HL-60/S4 treated with phorbol 12-myristate 13-acetate at 8.2 ng/mL for 4 days and 3 days (cell line): Measurements from ENCODE around the gene FGF14.

Experiments used
- in situ Hi-C: fragments of 300-500 bp; cut with MboI; formaldehyde crosslinking; loops from 2 replicates; pipeline ENCODE4 v1.15.0; 2022; ENCODE audit warnings: low sequenced_read_pairs

Gene FGF14

DNA sequence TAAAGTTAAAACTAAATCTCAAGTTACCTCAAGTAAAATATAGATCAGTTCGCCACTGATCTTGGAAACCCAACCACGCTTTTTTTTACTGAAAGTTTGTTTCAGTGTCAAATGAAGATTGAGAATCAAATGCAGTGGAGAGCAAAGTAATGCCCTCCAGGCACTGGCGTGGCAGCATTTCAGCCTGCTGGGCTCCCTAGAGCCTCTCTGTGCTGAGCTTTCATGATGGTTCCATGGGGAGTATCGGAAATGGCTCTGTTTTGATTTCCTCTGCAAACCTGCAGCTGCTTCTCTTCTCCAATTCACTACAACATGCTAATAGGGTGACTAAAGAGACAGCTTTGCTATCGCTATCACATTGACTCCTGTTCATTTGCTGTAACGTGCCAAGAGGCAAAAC lies 141.6 kb downstream of the FGF14 start:
- in situ Hi-C loops: no loop called here

DNA sequence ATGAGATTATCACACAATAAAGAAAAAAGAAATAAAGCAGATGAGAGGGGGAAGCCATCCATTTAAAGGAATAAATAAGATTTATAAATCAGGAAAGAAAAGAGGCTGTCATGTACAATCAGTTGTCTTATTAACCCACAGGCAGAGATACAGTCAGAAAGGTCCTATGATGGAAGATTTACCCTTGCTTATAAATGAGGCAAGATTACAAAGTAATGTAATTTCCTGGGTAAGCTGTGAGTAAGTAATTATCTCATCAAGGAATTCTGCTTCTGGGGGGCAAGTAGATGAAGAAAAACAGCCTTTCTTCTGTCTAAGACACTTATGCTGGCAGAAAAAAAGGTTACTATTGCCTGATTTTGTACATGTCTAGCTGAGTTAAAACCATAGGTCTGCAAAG lies 146.4 kb downstream of the FGF14 start:
- in situ Hi-C loops: no loop called here

DNA sequence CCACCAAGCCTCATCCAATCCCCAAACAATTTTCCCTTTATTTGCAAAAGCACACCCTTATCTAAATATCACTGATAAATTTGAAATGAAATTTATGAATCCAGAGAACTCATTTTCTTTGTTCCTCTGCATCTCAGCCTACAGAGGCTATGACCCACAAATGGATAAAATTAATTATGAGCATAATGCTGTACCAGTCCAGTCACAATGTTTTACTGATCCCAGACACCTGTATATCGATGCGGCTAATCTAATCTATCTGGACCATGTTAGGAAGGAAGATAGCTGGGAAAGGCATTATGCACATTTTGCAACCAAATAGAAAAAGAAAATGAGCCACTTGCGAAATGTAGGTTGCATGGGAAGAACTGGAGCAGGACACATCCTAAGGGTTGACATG lies 150.0 kb downstream of the FGF14 start:
- in situ Hi-C loops: no loop called here

DNA sequence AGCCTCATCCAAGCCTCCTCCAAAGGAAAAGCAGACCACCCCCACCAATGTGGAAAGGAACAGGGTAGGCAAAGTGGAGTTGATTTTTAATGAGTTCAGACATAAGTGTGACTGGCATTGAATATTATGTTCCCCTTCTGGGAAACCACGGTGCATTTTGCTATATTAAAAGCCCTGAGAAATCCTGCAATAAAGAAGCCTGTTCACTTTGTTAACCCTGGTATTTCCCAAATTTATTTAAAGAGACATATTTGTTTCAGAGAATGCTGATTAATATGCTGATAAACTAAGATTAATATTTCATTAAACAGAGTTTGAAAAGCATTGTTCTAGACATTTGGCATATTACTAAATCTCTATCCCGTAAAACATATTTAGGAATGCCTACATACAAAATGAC lies 151.4 kb downstream of the FGF14 start:
- in situ Hi-C loops: no loop called here

DNA sequence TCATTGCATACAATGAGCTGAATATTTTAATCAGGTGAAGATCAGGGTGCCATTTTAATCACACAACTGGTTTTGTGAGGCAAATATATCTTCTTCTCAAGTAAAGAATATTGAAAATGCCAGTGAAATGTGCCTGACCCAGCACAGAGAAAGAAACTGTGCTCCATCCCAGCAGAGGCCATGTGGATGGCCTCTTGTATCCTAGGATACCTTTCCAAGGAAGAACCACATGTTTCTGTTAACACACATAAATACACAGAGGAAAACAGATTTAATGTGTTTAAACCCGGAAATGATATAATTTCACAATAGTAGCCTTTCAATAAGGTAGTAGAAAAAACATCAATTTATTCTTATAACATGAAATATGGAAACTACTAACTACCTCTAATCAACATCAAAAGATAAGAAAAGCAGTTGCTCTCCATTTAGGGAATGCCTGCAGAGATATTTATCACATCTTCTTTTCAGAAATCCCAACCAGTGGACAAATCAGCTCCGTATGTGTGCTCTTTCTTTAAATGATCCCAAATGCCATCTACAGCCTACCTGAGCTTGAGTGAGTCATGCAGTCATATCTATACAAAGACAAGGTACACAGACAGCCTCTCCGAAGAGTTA lies 157.1 kb downstream of the FGF14 start:
- in situ Hi-C loops: no loop called here

DNA sequence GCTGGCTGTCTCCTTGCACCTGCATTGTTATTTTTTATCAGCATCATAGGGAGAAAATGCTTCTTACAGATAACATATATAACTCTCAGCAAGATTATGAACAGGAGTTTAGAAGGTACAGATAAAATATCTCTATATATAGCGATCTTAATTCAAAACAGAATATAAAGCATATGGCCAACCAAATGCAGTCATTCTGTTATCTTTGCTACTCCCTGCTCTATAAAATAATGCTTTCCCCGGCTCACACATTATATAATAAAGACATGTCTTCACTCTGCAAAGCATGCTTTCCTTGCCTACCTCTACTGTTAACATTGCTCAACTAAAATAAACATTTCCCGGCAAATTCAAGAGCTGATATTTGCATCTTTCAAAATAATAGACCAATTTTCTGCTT lies 161.7 kb downstream of the FGF14 start:
- in situ Hi-C loops: no loop called here

DNA sequence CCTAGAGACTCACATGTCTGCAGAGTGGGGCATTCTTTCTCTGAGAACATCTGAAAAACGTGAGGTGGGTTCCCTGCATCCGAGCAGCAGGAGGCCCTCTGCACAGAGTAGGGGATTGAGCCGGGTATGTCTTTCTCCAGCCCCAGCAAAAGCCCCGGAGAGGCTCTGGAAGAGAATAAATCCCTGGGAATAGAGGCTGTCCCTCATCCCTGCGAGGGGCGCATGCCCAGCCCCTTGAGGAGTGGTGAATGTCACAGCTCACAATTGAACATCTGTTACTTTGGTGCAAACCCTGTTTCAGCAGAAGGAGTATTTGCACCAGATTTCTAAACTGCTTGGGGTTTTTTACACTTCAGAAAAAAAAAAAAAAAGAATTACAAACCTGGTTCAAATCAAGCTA lies 164.6 kb downstream of the FGF14 start:
- in situ Hi-C loops: no loop called here

DNA sequence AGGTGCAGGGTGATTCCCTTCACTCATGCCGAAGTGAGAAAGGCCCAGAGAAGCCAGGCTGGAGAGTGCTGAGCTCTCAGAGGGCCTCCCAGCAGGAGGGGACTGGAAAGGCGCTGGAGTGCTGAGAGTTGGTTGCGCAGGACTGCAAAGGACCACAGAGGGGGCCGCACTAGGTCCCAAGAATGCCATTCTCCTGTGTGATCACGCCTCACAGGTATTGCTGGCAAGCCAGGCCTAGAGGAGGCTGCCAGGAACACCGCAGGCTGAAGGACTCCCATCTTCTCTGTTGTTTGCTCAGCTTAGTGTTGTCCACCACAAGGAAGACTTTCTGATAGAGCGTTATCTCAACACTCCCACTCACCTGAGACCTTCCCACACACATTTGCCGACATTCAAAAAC lies 165.0 kb downstream of the FGF14 start:
- in situ Hi-C loops: no loop called here

DNA sequence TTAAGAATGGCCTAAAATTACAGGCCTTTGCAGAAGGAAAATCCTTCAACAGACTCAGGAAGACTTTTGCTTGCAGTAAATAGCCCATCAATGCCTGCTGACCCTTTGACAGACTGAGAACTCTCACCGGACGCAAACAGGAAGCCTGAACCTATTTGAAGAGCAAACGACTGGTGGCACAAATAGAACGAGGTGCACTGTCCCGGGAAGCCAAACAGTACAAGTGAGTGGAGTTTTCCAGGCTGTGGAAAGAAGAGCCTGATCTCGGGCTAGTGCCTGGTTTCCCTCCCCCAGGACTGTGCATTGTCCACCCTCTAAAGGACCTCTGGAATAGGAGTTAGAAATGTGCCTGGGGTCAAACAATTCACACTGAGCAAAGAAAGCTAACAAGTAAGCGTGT lies 165.5 kb downstream of the FGF14 start:
- in situ Hi-C loops: no loop called here

DNA sequence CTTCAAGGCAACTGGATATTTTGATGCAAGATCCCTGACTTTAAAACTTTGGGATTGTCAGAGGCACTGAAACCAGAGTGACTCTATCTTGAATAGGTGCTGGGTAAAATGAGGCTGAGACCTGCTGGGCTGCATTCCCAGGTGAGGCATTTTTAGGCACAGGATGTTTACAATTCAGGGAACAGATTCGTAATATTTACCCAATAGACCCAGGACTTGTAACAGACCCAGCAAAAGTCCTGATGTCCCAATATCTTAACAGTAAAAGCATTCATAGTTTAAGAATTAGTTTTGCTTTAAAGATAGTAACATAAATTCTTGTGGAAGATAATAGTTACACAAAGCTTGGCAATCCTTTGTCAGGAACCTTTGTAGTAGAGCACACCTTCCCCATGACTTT lies 166.2 kb downstream of the FGF14 start:
- in situ Hi-C loops: no loop called here

DNA sequence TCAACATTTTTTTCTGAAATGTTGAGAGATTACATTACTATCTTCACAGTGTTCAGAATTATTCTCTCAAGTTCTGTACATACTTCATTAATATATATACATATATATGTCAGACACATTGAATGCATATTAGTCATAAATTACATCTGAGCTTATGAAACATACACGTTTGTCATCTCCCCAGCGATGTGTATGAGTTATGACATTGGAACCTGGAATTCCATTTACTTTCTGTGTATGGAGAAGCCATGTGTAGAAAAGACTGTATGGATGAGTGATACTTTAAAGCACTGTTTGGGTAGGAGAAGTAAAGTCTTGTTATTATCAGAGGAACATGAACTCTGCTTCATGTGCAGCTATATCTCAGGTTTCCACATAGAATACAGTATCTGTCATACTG lies 167.2 kb downstream of the FGF14 start:
- in situ Hi-C loops: no loop called here

DNA sequence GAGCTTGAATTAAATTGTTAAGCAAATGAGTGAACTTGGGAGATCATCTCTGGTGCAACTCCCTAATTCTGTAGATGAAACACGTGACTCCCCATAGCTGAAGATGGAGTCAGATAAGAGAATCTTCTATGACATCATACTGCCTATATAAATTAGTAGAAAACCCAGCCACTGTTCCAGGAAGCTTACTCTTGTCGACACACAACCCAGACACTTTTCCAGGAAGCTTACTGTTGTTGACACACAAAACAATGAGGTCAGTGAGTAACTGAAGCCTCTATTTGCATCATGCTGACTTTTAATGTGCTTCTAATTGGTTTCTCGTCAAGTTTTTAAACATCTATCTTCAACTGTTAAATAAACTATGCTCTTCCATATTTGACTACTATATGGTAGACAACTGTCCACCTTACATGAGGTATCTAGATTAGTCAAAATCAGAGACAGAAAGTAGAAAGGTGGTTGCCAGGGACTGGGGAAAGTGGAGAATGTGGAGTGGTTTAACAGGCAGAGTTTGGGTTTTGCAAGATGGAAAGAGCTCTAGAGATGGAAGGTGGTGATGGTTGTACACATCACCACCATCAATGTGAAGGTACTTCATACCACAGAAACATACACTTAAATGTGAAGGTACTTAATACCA lies 168.2 kb downstream of the FGF14 start:
- in situ Hi-C loops: no loop called here

DNA sequence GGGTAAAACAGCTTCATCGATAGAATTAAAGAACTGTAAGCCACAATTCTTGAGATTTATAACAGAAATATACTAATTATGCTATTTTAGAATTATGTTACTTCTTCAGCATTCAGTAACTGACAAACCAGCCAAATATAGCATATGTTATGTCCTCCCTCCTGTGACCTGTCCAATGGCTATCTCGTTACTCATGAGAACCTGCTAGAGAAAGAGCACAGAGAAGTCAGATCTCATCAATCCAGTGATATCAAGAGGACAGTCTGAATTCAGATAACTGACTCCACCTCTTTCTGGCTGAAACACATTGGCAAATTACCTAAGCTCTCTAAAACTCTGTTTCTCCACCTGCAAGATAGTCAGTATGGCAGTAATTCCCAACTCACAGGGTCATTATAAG lies 170.4 kb downstream of the FGF14 start:
- in situ Hi-C loops: no loop called here

DNA sequence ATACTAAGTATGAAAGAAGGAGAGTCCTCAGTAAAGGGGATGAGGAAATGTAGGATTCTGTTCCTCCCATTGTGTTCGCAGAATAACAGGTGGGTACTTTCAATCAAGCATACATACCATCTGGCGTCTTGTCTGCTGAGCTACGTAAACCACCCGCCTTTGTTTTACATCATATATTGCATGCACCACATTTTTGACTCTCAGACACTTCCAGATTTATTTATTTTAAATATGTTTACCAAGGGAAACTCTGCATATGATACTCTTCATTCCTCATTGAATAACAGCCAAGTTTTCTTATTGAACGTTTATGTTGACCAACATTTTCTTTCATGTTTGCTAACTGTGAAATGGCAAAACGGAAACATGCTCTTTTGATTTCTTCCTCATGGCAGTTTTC lies 174.1 kb downstream of the FGF14 start:
- in situ Hi-C loops: no loop called here

DNA sequence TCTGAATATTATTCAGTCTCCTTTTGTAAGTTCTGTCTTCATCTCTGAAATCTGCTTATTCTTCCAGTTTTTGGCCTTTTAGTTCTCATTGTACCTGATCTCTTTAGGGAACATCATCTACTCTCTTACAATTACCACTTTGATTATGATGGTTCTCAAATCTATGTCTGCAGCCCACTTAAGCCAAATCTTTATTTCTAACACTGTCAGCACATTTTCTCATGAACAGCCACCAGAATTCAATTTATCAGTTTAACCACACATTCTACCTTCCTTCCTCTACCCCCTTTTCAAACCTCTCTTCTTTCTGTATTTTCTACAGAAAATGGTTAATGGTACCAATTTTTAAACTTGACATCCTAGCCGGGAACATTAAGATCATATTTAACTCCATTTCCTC lies 175.3 kb downstream of the FGF14 start:
- in situ Hi-C loops: no loop called here

DNA sequence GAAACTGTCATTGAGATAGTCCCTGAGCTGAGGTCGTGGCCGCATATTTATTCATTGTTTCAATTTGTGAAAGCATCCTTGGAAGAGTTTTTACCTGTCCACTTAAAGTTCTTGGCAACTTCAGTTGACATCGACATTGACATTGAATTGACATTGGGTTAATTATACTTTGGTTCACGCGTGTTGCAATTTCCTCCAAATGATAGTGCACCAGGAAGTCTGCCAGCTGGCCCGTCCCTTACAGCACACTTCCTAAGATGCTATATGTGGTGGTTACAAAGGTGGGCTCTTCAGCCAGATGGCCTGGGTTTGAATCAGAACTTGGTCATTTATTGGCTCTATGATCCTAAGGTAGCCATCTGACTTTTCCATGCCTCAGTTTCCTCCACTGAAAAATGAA lies 176.0 kb downstream of the FGF14 start:
- in situ Hi-C loops: no loop called here

DNA sequence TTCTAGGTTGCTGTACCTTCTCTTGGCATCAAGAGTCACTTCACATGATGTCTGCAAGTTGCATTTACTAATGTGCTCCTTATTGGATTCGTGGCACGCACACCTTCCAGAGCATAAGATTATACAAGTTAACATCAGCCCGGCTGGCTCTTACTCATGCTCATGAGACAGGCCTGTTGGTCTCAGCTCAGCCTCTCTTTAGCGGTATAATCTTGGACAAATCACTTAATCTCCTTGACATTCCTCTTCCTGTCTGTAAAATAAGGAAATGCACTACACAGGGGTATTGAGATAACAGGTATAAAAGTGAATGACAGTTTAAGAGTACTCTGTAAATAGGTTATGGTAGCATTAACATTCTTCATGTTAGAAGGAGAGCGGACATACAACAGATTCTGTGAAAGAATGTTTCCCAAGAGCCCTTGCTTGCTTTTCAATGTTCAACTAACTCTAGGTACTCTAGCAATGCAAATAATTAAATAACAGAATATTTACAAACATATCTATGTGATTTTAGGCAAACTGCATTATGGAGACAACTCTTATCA lies 181.1 kb downstream of the FGF14 start:
- in situ Hi-C loops: no loop called here

DNA sequence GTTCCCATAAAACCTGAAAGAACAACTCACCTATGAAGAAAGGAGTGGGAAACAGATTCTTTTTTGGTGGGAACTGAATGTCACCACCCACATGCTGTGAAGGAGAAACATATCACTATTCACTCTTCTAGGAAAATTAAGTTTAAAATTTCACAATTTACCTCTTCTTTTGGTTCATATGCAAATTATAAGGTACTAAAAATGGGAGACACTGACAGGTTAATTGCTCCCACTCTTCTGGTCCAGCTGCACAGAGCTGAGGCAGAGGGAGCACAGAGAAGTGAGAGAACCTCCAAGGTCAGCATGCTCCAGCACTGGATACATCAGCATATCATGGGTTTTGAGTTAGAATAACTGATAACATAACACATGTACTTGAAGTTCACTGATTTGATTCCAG lies 186.9 kb downstream of the FGF14 start:
- in situ Hi-C loops: no loop called here

DNA sequence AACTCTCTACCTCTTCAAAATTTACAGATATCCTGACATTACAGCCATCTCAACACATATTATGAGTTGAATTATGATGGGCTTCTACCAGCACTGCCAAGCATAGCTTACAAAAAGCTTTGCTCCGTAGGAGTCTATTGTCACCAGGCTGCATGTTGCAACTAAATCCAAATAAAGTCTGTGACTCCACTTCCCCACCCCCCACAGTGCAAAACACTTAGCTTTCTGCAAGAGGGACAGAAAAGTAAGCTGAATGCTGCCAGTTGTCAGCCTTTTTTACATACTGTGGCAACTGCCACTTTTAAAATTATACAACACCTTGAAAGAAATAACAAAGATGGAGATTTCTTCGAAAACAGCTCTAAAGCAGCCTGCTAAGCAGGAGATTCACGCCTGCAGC lies 189.1 kb downstream of the FGF14 start:
- in situ Hi-C loops: no loop called here

DNA sequence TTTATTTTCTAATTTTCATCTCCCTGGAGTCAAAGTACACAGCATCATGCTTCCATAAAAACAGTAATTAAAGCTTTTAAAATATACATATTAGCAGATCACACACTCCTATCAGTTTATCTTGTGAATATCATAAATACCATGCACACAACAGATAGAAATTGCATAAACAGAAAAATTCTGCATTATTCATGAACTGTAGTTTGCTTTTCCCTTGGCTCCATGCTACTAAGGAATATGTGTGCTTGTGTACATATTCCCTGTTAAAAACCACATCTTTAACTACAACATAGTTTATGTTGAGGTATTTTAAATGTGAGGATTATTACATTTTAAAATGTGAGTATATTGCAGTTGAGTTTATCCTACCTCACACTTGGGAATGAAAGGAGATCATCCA lies 193.5 kb downstream of the FGF14 start:
- in situ Hi-C loops: no loop called here

DNA sequence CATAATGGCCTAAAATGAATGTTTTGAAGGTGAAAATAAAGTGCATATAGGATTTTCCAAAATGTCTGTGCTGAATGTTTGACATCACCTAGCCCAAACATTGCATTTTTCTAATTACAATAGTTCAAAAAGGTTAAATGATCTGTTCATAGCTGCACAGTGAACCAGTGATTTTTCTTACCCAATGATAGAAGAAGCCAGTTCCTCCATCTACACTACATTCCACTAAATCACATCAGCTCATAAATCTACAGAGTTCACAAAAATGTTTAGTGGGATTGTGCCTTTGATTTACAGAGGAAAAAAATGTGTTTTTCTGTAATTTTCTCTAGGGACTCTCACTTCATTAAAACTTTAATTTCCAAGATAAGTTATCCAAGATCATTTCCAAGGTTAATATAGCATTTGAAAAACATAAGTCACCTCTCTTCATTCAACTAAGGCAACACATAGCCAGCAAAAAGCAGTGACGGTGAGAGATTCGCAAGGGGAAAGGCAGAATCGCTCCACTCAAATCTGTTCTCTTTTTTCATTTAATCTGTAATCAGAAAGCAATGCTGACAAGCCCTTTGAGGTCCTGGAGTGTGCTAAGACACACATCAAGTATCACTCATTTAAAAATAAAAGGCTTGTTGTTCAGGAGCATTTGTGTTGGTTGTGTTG lies 194.0 kb downstream of the FGF14 start:
- in situ Hi-C loops: no loop called here

DNA sequence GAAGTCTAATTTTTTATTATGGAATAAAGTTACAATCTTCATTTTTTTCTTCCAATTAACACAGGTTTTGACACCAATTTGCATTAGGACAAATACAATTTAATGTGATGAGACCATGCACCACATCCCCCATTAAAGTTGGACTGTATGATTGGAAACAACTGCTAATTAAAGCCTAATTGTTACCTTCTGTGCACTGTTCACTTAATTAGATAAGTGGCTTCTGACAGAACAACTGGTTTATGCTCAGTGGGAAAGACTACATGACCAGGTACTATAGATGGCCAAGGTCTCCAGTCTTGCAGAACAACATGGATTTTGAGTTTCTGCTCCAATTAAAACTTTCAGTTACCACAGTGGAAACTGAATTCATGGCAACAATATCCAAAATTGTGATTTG lies 198.1 kb downstream of the FGF14 start:
- in situ Hi-C loops: no loop called here
